ENCODE results near the gene CACNG5.

DNA sequence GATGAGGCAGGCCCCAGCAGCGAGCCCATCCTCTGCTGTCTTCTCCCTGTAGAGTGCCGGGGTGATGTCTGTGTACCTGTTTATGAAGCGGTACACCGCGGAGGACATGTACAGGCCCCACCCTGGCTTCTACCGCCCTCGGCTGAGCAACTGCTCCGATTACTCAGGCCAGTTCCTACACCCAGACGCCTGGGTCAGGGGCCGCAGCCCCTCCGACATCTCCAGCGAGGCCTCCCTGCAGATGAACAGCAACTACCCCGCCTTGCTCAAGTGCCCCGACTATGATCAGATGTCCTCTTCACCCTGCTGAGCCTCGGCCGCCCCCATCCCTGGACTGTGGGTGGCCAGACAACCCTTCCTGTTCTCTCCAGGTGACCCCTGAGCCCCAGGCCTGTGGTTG, 50.0 kb downstream of the CACNG5 start:
- TF ChIP-seq, protein P1, sequence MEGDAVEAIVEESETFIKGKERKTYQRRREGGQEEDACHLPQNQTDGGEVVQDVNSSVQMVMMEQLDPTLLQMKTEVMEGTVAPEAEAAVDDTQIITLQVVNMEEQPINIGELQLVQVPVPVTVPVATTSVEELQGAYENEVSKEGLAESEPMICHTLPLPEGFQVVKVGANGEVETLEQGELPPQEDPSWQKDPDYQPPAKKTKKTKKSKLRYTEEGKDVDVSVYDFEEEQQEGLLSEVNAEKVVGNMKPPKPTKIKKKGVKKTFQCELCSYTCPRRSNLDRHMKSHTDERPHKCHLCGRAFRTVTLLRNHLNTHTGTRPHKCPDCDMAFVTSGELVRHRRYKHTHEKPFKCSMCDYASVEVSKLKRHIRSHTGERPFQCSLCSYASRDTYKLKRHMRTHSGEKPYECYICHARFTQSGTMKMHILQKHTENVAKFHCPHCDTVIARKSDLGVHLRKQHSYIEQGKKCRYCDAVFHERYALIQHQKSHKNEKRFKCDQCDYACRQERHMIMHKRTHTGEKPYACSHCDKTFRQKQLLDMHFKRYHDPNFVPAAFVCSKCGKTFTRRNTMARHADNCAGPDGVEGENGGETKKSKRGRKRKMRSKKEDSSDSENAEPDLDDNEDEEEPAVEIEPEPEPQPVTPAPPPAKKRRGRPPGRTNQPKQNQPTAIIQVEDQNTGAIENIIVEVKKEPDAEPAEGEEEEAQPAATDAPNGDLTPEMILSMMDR (IDR thresholded peaks at IDR 0.05), result no peak
- TF ChIP-seq POLR2AphosphoS5 (IDR thresholded peaks at IDR 0.05) (no peak), EP300 (IDR thresholded peaks at IDR 0.05) (no peak)

All from sigmoid colon (tissue), 4 donors.